ENCODE results near the gene BIRC7. TPM values are rescaled to one million over a fixed set of nuclear protein-coding genes. Genes with fewer than 3 reads are reported as not detected.
"Not testable (repeated sequence)": the region's sequence is repeated elsewhere in the genome, so short reads cannot be mapped to it uniquely, and the experiment has no call there.

BIRC7 gene
- total RNA-seq, 2 donors from 2014 or later = not detected

DNA sequence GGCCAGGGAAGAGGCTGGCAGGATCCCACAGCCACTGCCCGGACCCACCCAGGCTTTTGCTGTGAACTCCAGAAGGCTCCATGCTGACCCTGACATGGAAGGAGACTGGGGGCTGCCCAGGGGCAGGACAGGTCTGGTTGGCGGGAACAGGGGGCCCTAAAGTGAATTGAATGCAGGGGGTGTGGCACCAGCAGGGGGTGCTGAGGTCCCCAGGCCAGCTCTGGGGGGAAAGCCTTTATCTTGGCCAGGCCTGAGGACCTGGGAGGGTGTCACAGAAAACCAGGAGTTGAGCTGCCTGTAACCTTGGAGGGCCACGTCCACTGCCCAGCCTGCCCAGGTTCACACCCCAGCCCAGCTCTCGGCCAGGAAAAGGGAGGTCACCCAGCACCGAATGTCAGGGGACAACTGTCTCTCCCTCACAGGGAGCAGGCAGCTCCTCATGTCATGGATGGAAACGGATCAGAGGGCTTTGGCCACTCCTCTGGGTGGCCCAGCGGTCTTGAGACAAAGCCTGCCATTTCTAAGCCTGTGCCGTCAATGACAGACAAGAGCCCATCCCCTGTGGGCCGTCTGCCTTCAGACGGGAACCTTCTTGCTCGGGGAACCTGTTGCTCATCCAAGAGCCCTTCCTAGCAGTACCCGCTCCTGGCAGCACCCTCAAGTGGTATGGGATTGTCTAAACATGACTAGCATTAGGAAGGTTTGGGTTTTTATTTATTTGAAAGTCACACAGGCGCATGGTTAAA, 16.8 kb upstream of the BIRC7 start:
- no peaks in the 10 kb centered on the region for H3K36me3 ChIP-seq
- H3K4me1 ChIP-seq = peaks cover 6% of the 10 kb centered on the region
- no peaks in the 10 kb centered on the region for H3K27me3 ChIP-seq
- TF ChIP-seq, protein P1, sequence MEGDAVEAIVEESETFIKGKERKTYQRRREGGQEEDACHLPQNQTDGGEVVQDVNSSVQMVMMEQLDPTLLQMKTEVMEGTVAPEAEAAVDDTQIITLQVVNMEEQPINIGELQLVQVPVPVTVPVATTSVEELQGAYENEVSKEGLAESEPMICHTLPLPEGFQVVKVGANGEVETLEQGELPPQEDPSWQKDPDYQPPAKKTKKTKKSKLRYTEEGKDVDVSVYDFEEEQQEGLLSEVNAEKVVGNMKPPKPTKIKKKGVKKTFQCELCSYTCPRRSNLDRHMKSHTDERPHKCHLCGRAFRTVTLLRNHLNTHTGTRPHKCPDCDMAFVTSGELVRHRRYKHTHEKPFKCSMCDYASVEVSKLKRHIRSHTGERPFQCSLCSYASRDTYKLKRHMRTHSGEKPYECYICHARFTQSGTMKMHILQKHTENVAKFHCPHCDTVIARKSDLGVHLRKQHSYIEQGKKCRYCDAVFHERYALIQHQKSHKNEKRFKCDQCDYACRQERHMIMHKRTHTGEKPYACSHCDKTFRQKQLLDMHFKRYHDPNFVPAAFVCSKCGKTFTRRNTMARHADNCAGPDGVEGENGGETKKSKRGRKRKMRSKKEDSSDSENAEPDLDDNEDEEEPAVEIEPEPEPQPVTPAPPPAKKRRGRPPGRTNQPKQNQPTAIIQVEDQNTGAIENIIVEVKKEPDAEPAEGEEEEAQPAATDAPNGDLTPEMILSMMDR (IDR thresholded peaks at IDR 0.05) = no peak
- no peak overlapping the region for H3K9ac ChIP-seq (ENCODE audit: low read depth in 2 of 2, low read length in 2 of 2)
- no peak overlapping the region for H3K27ac ChIP-seq
- intact Hi-C loops (cut with DNase I) = no loop called here
- no peak overlapping the region for H3K4me3 ChIP-seq
- DNase-seq = no peak
- no peaks in the 10 kb centered on the region for H3K9me3 ChIP-seq

DNA sequence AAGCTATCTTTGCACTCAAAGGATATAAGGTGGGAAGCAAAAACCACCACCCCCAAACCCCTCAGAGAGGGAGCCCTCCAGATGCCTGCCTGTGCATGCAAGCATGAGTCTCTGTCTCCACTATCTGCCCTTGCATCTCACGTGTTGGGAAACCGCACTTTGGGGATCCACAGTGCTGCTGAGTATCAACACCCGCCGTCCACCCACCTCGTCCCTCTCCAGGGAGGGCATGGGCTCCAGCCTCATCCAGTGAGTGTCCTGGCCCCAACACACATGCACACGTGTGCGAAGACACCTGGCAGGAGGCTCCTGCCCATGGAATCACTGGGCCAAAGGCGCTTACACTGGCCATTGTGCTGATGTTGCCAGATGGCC, 16.3 kb upstream of the BIRC7 start:
- intact Hi-C loops (cut with DNase I) = no loop called here
- H3K9me3 ChIP-seq = no peaks in the 10 kb centered on the region

DNA sequence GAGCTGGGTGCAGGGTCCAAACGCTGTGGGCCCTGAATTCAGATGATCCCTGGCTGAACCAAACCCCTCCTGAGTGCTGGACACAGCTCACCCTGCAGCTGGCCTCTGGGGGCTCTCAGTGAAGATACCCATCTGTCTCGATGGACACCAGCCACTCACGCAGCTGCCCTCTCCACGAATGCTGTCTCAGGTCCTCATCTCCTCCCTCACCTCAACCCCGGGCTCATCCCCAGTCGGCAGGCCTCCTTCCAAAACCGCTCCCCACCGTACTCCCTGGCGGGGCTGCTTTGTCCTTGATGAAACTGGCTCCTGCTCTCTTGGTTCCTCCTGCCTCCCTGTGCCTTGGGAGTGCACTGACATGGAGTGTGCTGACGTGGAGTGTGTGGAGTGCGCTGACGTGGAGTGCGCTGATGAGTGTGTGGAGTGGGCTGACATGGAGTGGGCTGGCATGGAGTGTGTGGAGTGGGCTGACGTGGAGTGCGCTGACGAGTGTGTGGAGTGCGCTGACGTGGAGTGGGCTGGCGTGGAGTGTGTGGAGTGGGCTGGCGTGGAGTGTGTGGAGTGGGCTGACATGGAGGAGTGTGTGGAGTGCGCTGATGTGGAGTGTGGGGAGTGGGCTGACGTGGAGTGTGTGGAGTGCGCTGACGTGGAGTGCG, 15.7 kb upstream of the BIRC7 start:
- H3K27ac ChIP-seq = no peak overlapping the region
- H3K4me3 ChIP-seq = no peak overlapping the region
- no peak overlapping the region for H3K9ac ChIP-seq (ENCODE audit: low read depth in 2 of 2, low read length in 2 of 2)
- DNase-seq = no peak
- H3K27me3 ChIP-seq = no peaks in the 10 kb centered on the region
- H3K36me3 ChIP-seq = no peaks in the 10 kb centered on the region
- intact Hi-C loops (cut with DNase I) = no loop called here
- TF ChIP-seq, protein P1 (IDR thresholded peaks at IDR 0.05) = no peak
- no peaks in the 10 kb centered on the region for H3K9me3 ChIP-seq
- H3K4me1 ChIP-seq = peaks cover 6% of the 10 kb centered on the region

More for the DNA sequence above, 16.3 kb upstream of the BIRC7 start:
- Histone ChIP-seq H3K4me3 (no peak overlapping the region), H3K27me3 (no peaks in the 10 kb centered on the region), H3K9ac (ENCODE audit: low read depth in 2 of 2, low read length in 2 of 2) (no peak overlapping the region), H3K4me1 (peaks cover 6% of the 10 kb centered on the region), H3K27ac (no peak overlapping the region), H3K36me3 (no peaks in the 10 kb centered on the region)
- TF ChIP-seq, protein P1 (IDR thresholded peaks at IDR 0.05) = no peak
- DNase-seq = no peak

DNA sequence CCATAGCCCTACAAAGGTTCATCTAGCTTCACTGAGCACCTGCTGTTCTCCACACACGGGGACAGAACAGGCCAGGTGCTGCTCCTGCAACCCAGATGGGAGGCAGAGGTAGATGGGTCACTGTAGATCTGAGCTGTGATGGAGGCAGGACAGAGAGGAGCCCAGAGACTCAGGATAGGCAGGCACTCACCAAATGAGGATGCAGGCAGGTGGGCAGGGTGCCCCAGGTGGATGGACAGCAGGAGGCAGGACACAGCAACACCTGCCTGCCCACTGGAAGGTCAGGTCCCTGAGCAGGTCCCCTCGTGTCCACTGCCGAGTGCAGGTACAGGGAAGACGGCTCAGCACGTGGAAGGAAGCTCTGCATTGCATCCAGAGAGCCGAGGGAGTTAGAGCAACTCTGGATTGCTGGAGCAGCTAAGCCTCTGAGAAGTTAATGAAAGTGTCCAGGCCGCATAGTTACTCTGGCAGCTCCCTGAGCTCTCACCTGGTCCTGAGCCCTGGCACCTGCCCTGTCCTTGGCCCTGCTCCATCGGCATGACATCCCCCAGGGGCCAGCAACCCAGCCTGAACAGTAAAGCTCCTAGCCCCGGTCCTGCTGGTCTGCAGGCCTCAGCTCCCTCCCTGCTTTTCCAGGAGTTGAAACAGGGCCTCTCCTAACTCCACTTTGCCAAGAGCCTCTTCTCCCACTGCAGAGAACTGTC, 14.9 kb upstream of the BIRC7 start:
- intact Hi-C loops (cut with DNase I) = no loop called here
- TF ChIP-seq, protein P1 (IDR thresholded peaks at IDR 0.05) = no peak
- Histone ChIP-seq H3K36me3 (no peaks in the 10 kb centered on the region), H3K27ac (no peak overlapping the region), H3K4me1 (peaks cover 6% of the 10 kb centered on the region), H3K9ac (ENCODE audit: low read depth in 2 of 2, low read length in 2 of 2) (no peak overlapping the region), H3K27me3 (no peaks in the 10 kb centered on the region), H3K4me3 (no peak overlapping the region), H3K9me3 (no peaks in the 10 kb centered on the region)
- DNase-seq = no peak

DNA sequence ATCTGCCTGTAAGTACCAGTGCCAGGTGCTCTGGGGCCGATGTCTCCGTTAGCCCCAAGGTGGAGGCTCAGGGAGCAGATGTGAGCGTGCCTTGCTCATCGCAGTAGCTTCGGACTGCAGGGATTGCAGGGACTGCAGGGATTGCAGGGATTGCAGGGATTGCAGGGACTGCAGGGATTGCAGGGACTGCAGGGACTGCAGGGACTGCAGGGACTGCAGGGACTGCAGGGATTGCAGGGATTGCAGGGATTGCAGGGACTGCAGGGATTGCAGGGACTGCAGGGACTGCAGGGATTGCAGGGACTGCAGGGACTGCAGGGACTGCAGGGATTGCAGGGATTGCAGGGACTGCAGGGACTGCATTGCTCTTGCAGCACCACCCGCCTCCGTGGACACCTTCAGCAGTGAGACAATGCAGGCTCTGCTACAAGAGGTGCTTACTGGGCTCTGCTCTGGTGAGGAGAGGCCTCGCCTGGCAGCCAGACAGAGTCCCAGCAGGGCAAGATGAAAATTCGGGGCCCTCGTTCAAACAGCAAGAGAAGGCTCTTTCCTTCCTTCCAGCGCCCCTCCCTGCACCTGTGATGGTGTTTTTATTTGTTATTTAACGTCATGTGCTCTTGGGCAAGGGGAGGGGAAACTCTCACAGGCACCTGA, 14.2 kb upstream of the BIRC7 start:
- not testable (repeated sequence) for H3K4me1 ChIP-seq; H3K9ac ChIP-seq (ENCODE audit: low read depth in 2 of 2, low read length in 2 of 2); H3K4me3 ChIP-seq; H3K36me3 ChIP-seq; H3K27ac ChIP-seq; H3K27me3 ChIP-seq; DNase-seq; H3K9me3 ChIP-seq
- intact Hi-C loops (cut with DNase I) = loop anchor here (2.0 kb wide), 1 partner anchor 71 kb away; the partner anchor contains the start of gene COL20A1

Data from colonic mucosa (tissue), 4 donors.